ENCODE results near the gene SAMHD1. TPM values are rescaled to one million over a fixed set of nuclear protein-coding genes. Genes with fewer than 3 reads are reported as not detected.
"Not testable (repeated sequence)": the region's sequence is repeated elsewhere in the genome, so short reads cannot be mapped to it uniquely, and the experiment has no call there.

Gene SAMHD1
- total RNA-seq, 1 experiment from 2014 or later = 12.9 TPM

DNA sequence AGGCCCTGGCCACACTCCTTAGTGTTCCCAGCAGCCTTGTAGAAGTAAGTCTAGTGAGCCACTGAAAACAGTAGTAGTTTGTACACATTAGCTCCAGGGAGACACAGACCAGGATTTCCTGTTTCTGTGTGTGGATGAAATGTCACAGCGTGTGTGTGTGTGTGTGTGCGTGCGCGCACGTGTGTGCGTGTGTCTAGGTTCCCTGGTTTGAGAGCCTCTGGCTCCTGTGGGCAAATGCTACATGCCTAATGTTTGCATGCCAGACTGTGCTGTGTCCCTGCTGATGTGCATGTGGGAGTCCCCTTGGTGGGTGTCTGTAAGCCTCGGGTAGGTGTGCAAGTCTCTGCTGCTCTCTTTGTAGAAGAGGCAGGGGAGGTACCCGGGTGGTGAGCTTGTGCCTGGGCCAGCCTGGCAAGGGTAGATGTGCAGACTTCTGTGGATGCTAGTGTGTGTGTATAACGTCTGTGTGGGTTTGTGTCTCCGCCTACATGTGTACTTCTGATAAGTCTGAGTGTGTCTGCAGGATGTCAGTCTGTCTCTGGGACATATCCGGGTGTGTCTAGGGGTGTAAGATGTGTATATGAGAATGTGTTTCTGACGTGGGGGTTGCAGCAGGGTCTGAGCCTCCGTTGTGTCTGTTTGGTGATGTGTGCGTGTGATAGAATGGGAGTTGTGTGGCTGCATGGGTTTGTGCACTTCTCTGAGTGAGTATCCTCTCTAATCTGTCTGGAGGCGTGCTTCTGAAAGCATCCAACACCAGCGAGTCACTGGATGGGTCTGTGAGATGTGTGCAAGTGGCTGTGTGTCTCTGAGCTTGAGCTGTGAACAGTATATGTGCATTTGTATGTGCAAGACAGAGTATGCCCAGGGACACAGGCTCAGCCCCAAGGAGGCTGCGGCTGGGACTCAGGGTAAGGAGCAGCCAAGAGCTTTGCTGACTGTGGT is 94.5 kb downstream of the SAMHD1 start:
- DNase-seq (ENCODE audit: extremely low read depth, low read depth) = no peak

DNA sequence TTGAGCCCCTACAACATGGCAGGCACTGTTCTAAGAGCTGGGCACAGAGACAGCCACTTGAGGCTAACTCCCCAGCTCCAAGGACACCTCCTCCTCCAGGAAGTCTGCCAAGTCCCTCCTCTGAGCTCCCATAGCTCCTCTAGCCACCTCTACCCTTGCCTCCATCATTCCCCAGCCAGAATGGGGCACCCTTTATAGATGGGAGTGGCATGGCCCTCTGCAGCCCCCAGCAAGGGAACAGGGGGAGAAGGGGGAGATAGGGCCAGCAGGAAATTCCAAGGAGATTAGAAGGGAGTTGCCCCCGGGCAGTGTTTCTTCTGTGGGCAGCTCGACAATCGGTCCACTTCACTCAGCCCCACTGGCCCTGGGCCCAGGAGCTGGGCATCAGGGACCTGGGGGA is 95.3 kb downstream of the SAMHD1 start:
- no peak for DNase-seq (ENCODE audit: extremely low read depth, low read depth)

DNA sequence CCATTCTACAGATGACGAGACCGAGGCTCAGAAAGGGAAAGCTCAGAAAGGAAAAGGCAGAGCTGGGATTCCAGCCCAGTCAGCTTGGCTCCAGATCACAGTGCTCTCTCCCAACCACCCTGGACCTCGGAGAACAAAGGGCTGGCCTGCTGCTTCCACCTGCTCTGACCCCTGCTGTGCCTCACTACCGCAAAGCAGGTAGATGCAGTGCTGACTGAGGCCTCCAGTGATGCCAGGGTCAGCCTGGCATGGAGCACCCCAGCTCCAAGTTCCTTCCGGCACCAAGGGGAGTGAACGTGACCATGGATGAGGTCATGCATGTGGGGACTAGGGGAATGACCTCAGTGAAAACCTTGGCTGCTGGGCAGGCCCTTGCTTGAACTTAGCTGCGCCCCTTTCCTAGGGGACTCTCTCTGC is 96.3 kb downstream of the SAMHD1 start:
- no peak for DNase-seq (ENCODE audit: extremely low read depth, low read depth)

- DNase-seq (ENCODE audit: extremely low read depth, low read depth) = no peak
Observed at GRCh38 chr20:36854348-36855240, 96.9 kb downstream of the SAMHD1 start.

- DNase-seq (ENCODE audit: extremely low read depth, low read depth) = no peak
Observed at GRCh38 chr20:36852187-36852586, 99.3 kb downstream of the SAMHD1 start.

- DNase-seq (ENCODE audit: extremely low read depth, low read depth) = no peak
Observed at GRCh38 chr20:36851490-36851889, 100.0 kb downstream of the SAMHD1 start.

- no peak for DNase-seq (ENCODE audit: extremely low read depth, low read depth)
Observed at GRCh38 chr20:36850759-36851158, 100.7 kb downstream of the SAMHD1 start.

- DNase-seq (ENCODE audit: extremely low read depth, low read depth) = no peak
Observed at GRCh38 chr20:36849333-36850065, 102.0 kb downstream of the SAMHD1 start.

GRCh38 chr20:36848677-36849076 is 102.8 kb downstream of the SAMHD1 start:
- no peak for DNase-seq (ENCODE audit: extremely low read depth, low read depth)

- DNase-seq (ENCODE audit: extremely low read depth, low read depth) = peak; percentile 55
Observed at GRCh38 chr20:36848078-36848660, 103.3 kb downstream of the SAMHD1 start.

- no peak for DNase-seq (ENCODE audit: extremely low read depth, low read depth)
Observed at GRCh38 chr20:36847710-36848040, 103.8 kb downstream of the SAMHD1 start.

GRCh38 chr20:36847009-36847709 is 104.3 kb downstream of the SAMHD1 start:
- no peak for DNase-seq (ENCODE audit: extremely low read depth, low read depth)

- no peak for DNase-seq (ENCODE audit: extremely low read depth, low read depth)
Observed at GRCh38 chr20:36845288-36845971, 106.1 kb downstream of the SAMHD1 start.

DNA sequence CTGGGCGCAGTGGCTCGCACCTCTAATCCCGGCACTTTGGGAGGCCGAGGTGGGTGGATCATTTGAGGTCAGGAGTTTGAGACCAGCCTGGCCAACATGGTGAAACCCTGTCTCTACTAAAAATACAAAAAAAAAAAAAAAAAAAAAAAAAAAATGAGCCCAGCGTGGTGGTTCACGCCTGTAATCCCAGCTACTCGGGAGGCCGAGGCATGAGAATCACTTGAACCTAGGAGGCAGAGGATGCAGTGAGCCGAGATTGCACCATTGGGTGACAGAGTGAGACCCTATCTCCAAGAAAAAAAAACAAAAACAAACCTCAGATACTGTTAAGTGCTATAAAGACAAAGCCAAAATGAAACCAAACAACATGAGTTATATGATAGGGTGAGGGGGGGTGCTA is 110.5 kb downstream of the SAMHD1 start:
- not testable (repeated sequence) for DNase-seq (ENCODE audit: extremely low read depth, low read depth)

Other genes starting within 250 kb of the SAMHD1 start
- gene NDRG3, start 205.6 kb downstream of the SAMHD1 start, total RNA-seq (2014; rRNA removed; shearing (Covaris generic)) = 15.6 and 16.7 TPM in 2 replicates
- 14.8 and 19.2 TPM in 2 replicates for gene DSN1, start 177.9 kb downstream of the SAMHD1 start, total RNA-seq (2014; rRNA removed; shearing (Covaris generic))
- gene TLDC2, start 75.6 kb downstream of the SAMHD1 start, total RNA-seq (2014; rRNA removed; shearing (Covaris generic)) = not detected in 2 replicates
- 13.7 and 14.1 TPM in 2 replicates for gene RBL1, start 144.3 kb upstream of the SAMHD1 start, total RNA-seq (2014; rRNA removed; shearing (Covaris generic))
- 474 and 480 TPM in 2 replicates for gene RPN2, start 227.6 kb upstream of the SAMHD1 start, total RNA-seq (2014; rRNA removed; shearing (Covaris generic))
- gene MROH8, start 227.8 kb upstream of the SAMHD1 start, total RNA-seq (2014; rRNA removed; shearing (Covaris generic)) = 0.05 and 0.43 TPM in 2 replicates

All from NCI-H460 (cell line).